ENCODE data around the gene KCNH6.
A peak's percentile ranks its signal among the peaks of the same experiment; 100 is the strongest.

The KCNH6 gene

DNA sequence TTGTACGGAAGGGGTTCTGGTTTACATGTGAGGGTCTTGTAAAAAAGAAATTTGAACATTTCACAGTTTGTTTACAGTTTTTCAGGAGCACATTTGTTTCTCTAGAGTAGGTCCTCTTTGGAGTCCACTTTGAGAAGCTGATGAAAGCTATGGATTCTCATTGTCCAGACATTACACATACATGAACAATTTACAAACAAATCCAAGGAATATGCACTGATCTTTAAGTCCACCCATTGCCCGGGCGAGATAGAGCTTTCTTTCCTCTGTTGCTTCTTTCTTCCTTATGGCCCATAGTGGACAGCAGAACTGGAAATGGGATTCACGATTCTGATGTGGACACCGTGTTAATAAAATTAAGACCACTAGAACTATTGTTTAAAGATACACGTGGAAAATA, 29.1 kb downstream of the KCNH6 start:
- H3K27ac ChIP-seq = peak overlapping the region; percentile 96

DNA sequence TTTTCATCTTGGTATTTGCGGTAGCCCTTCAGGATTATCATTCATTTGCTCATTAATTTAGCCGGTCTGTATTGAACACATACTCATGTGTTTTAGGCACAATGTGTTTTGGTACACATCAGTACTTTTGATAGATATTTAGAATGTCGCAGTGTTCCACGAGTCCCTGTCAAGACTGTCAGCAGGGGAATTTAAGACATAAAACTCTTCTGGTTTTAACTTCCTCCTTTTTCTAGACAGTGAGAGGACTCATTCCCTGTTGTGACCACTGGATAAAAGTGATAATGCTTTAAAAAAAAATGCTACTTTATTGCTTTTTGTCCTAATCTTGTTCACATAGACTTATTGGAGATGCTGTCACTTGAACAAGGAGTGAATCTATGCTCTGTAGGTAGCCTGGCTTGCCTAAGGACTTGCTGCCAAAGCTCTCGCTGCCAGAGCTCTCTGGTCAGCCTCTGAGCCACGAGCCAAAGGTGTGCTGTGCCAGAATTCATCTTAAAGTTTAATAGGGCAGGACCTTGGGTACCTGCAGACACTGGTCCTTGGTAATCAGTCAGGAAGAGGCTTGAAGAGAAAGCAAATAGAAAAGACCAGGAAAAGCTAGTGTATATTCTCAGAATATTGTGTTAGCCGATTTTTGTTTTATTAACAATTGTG, 32.5 kb downstream of the KCNH6 start:
- TF ChIP-seq CTCF (conservative IDR thresholded peaks at IDR 0.05) = no peak
- peak overlapping the region; percentile 75 for H3K27ac ChIP-seq

More for the DNA sequence above, 29.1 kb downstream of the KCNH6 start:
- TF ChIP-seq CTCF (conservative IDR thresholded peaks at IDR 0.05) = no peak

GRCh38 chr17:63557416-63557815, 34.3 kb downstream of the KCNH6 start:
- peak overlapping the region; percentile 75 for H3K27ac ChIP-seq
- no peak for TF ChIP-seq CTCF (conservative IDR thresholded peaks at IDR 0.05)

DNA sequence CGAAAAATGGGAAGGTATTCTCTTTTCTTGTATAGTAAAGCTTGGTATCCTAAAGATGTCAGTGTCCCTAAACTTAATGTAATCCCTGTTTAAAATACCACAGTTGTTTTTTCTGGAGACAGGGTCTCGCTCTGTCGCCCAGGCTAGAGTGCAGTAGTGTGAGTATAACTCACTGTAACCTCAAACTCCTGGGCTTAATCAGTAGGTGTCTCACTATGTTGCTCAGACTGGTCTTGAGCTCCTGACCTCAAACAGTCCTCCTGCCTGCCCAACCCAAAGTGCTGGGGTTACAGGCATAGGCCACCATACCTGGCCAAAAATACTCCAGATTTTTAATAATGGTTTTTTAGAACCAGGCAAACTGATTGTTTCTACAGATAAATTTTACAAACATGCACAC, 35.3 kb downstream of the KCNH6 start:
- no peak for TF ChIP-seq CTCF (conservative IDR thresholded peaks at IDR 0.05)

DNA sequence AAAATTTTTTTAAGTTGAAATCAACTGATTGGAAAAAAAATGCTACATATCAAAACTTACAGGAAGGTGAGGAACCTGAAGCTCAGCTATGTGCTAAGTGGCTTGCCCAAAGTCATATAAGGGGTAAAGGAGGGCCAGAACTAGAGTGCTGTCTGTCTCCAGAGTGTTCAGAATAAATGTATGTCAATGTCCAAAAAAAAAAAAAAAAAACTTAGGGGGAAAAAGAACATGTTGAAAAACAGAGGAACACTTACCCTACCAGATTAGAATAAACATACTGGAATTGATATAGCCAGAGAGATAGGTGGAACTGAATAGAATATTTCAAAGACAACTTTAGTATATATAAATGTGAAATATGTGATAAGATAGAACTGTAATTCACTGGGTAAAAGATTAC, 38.7 kb downstream of the KCNH6 start:
- no peak for TF ChIP-seq CTCF (conservative IDR thresholded peaks at IDR 0.05)
- H3K27ac ChIP-seq = peak overlapping the region; percentile 16; the same call in 1 of the 2 replicates

More for the DNA sequence above, 35.3 kb downstream of the KCNH6 start:
- peak overlapping the region; percentile 75; the same call in 1 of the 2 replicates for H3K27ac ChIP-seq

DNA sequence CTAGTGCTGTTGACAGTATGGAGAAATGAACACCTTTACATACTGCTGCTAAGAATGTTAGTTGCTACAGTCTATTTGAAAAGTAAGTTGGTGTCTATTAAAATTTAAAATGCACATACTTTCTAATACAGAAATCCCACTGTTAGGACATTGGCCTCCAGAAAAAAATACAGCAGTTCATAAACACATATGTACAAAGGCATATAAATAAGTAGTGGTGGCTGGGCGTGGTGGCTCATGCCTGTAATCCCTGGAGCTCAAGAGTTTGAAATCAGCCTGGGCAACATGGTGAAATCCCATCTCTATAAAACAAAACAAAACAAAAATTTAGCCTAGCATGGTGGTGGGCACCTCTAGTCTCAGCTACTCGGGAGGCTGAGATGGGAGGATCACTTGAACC, 40.2 kb downstream of the KCNH6 start:
- H3K27ac ChIP-seq = no peak overlapping the region
- no peak for TF ChIP-seq CTCF (conservative IDR thresholded peaks at IDR 0.05)

DNA sequence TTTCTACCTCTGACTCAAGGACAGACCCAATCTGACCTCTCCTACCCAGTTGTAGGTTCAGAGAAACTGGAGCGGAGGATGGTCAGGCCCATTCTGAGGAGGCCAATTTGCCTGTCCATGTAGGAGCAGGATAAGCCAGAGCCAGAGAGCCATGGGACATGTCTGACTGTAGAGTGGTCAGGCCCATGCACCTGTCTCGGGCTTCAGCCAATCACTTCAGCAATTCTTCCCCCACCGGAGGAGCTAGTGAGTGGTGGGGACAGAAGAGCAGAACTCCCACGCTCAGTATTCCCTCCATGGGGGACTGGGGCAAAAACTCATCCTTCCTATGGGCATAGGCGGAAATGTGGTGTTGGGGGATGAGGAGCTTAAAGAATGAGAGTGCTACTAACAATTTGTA, 41.4 kb downstream of the KCNH6 start:
- H3K27ac ChIP-seq = no peak overlapping the region
- TF ChIP-seq CTCF (conservative IDR thresholded peaks at IDR 0.05) = no peak

Measured in VCaP (cell line).